SK-N-SH treated with all-trans-retinoic acid at 6 μM for 48 hours (cell line): ENCODE data around the gene GNL2.
A peak's percentile ranks its signal among the peaks of the same experiment; 100 is the strongest.

ENCODE experiments used
- ATAC-seq: fragments of 200-7000 bp; cut with Tn5 transposase; 3 replicates; pipeline ENCODE4 v1.9.1; 2020; ENCODE audit warnings: mild to moderate bottlenecking, moderate library complexity
- ARNTL ChIP-seq: fragments of 450-650 bp; formaldehyde crosslinking; IDR thresholded peaks from 2 replicates; pipeline ENCODE4 v1.5.0; 2020; ENCODE audit warnings: low read depth, mild to moderate bottlenecking, moderate library complexity, borderline replicate concordance
- BACH2 ChIP-seq: fragments of 250-450 bp; sonication (Bioruptor Pico); IDR thresholded peaks from 2 replicates; pipeline ENCODE4 v1.9.0; 2021; ENCODE audit warnings: mild to moderate bottlenecking, borderline replicate concordance
- GLIS3 ChIP-seq: fragments of 250-450 bp; sonication (Bioruptor Pico); IDR thresholded peaks from 2 replicates; pipeline ENCODE4 v1.5.0; 2020; ENCODE audit warnings: mild to moderate bottlenecking, moderate library complexity
- ISL1 ChIP-seq: fragments of 250-450 bp; sonication (Bioruptor Pico); IDR thresholded peaks from 2 replicates; pipeline ENCODE4 v2.1.2; 2022; ENCODE audit warnings: mild to moderate bottlenecking, moderate library complexity
- OSR1 ChIP-seq: fragments of 250-450 bp; sonication (Bioruptor Pico); IDR thresholded peaks from 2 replicates; pipeline ENCODE4 v1.8.0; 2022; ENCODE audit warnings: moderate library complexity, mild to moderate bottlenecking, inconsistent platforms
- PATZ1 ChIP-seq: fragments of 250-450 bp; sonication (Bioruptor Pico); IDR thresholded peaks from 2 replicates; pipeline ENCODE4 v1.8.0; 2020; ENCODE audit warnings: mild to moderate bottlenecking, moderate library complexity, borderline replicate concordance
- PPARA ChIP-seq: fragments of 250-450 bp; sonication (Bioruptor Pico); IDR thresholded peaks from 2 replicates; pipeline ENCODE4 v1.5.0; 2020; ENCODE audit warnings: mild to moderate bottlenecking, borderline replicate concordance
- RARB ChIP-seq: fragments of 250-450 bp; sonication (Bioruptor Pico); IDR thresholded peaks from 2 replicates; pipeline ENCODE4 v1.8.0; 2021; ENCODE audit warnings: mild to moderate bottlenecking, moderate library complexity
- SNAI2 ChIP-seq: fragments of 250-450 bp; sonication (Bioruptor Pico); IDR thresholded peaks from 2 replicates; pipeline ENCODE4 v1.5.0; 2020; ENCODE audit warnings: mild to moderate bottlenecking, moderate library complexity
- TCF4 ChIP-seq: fragments of 250-450 bp; sonication (Bioruptor Pico); IDR thresholded peaks from 2 replicates; pipeline ENCODE4 v1.8.0; 2021; ENCODE audit warnings: mild to moderate bottlenecking, moderate library complexity, borderline replicate concordance
- TOX ChIP-seq: fragments of 250-450 bp; sonication (Bioruptor Pico); IDR thresholded peaks from 2 replicates; pipeline ENCODE4 v1.8.0; 2021; ENCODE audit warnings: mild to moderate bottlenecking, moderate library complexity, borderline replicate concordance
- ZC3H10 ChIP-seq: fragments of 250-450 bp; sonication (Bioruptor Pico); IDR thresholded peaks from 2 replicates; pipeline ENCODE4 v1.5.1; 2021; ENCODE audit warnings: mild to moderate bottlenecking, moderate library complexity
- ZFP3 ChIP-seq: fragments of 250-450 bp; sonication (Bioruptor Pico); IDR thresholded peaks from 2 replicates; pipeline ENCODE4 v1.5.0; 2020; ENCODE audit warnings: mild to moderate bottlenecking, moderate library complexity
- ZFP30 ChIP-seq: fragments of 450-650 bp; formaldehyde crosslinking; IDR thresholded peaks from 2 replicates; pipeline ENCODE4 v1.5.0; 2022; ENCODE audit warnings: mild to moderate bottlenecking, moderate library complexity
- ZNF565 ChIP-seq: fragments of 450-650 bp; formaldehyde crosslinking; conservative IDR thresholded peaks from 2 replicates; pipeline ENCODE4 v1.5.0; 2020; ENCODE audit warnings: low read depth, mild to moderate bottlenecking, moderate library complexity
- ZNF70 ChIP-seq: fragments of 450-650 bp; formaldehyde crosslinking; IDR thresholded peaks from 2 replicates; pipeline ENCODE4 v1.5.0; 2020; ENCODE audit warnings: mild to moderate bottlenecking, moderate library complexity
- ZNF8 ChIP-seq: fragments of 450-650 bp; formaldehyde crosslinking; IDR thresholded peaks from 2 replicates; pipeline ENCODE4 v1.5.0; 2020; ENCODE audit warnings: mild to moderate bottlenecking, moderate library complexity
- TF ChIP-seq, protein P1 (sequence below): fragments of 250-450 bp; sonication (Bioruptor Pico); IDR thresholded peaks from 2 replicates; pipeline ENCODE4 v1.5.1; 2020; ENCODE audit warnings: low read depth, mild to moderate bottlenecking, moderate library complexity
- TF ChIP-seq, protein P2 (sequence below): fragments of 250-450 bp; sonication (Bioruptor Pico); IDR thresholded peaks from 2 replicates; pipeline ENCODE4 v1.5.0; 2020; ENCODE audit warnings: mild to moderate bottlenecking, moderate library complexity
- TF ChIP-seq, protein P3 (sequence below): fragments of 250-450 bp; sonication (Bioruptor Pico); IDR thresholded peaks from 2 replicates; pipeline ENCODE4 v1.8.0; 2021; ENCODE audit warnings: low read depth, mild to moderate bottlenecking, moderate library complexity, borderline replicate concordance

Gene GNL2

GRCh38 chr1:37595440-37596181 is at the start of gene GNL2:
TSS of gene GNL2 (minus strand) at chr1:37595937. CDS start at chr1:37595822, 115 bp downstream.
- ATAC-seq = peak; percentile 99
- TF ChIP-seq ISL1 (CRISPR knock-in tag) (no peak), ZFP3 (CRISPR knock-in tag) (no peak), GLIS3 (CRISPR knock-in tag) (no peak), TCF4 (CRISPR knock-in tag) (no peak), PATZ1 (CRISPR knock-in tag) (no peak), PPARA (CRISPR knock-in tag) (no peak), OSR1 (CRISPR knock-in tag) (no peak), ZNF70 (CRISPR knock-in tag) (no peak), ZNF8 (CRISPR knock-in tag) (no peak), TOX (no peak), SNAI2 (no peak), ARNTL (CRISPR knock-in tag) (no peak)
- TF ChIP-seq, protein P1, sequence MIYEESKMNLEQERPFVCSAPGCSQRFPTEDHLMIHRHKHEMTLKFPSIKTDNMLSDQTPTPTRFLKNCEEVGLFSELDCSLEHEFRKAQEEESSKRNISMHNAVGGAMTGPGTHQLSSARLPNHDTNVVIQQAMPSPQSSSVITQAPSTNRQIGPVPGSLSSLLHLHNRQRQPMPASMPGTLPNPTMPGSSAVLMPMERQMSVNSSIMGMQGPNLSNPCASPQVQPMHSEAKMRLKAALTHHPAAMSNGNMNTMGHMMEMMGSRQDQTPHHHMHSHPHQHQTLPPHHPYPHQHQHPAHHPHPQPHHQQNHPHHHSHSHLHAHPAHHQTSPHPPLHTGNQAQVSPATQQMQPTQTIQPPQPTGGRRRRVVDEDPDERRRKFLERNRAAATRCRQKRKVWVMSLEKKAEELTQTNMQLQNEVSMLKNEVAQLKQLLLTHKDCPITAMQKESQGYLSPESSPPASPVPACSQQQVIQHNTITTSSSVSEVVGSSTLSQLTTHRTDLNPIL (CRISPR knock-in tag) = no peak
- TF ChIP-seq, protein P2, sequence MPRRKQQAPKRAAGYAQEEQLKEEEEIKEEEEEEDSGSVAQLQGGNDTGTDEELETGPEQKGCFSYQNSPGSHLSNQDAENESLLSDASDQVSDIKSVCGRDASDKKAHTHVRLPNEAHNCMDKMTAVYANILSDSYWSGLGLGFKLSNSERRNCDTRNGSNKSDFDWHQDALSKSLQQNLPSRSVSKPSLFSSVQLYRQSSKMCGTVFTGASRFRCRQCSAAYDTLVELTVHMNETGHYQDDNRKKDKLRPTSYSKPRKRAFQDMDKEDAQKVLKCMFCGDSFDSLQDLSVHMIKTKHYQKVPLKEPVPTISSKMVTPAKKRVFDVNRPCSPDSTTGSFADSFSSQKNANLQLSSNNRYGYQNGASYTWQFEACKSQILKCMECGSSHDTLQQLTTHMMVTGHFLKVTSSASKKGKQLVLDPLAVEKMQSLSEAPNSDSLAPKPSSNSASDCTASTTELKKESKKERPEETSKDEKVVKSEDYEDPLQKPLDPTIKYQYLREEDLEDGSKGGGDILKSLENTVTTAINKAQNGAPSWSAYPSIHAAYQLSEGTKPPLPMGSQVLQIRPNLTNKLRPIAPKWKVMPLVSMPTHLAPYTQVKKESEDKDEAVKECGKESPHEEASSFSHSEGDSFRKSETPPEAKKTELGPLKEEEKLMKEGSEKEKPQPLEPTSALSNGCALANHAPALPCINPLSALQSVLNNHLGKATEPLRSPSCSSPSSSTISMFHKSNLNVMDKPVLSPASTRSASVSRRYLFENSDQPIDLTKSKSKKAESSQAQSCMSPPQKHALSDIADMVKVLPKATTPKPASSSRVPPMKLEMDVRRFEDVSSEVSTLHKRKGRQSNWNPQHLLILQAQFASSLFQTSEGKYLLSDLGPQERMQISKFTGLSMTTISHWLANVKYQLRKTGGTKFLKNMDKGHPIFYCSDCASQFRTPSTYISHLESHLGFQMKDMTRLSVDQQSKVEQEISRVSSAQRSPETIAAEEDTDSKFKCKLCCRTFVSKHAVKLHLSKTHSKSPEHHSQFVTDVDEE (CRISPR knock-in tag) = no peak
- TF ChIP-seq, protein P3, sequence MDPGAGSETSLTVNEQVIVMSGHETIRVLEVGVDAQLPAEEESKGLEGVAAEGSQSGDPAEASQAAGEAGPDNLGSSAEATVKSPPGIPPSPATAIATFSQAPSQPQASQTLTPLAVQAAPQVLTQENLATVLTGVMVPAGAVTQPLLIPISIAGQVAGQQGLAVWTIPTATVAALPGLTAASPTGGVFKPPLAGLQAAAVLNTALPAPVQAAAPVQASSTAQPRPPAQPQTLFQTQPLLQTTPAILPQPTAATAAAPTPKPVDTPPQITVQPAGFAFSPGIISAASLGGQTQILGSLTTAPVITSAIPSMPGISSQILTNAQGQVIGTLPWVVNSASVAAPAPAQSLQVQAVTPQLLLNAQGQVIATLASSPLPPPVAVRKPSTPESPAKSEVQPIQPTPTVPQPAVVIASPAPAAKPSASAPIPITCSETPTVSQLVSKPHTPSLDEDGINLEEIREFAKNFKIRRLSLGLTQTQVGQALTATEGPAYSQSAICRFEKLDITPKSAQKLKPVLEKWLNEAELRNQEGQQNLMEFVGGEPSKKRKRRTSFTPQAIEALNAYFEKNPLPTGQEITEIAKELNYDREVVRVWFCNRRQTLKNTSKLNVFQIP (CRISPR knock-in tag) = no peak

- TF ChIP-seq ZFP30 (CRISPR knock-in tag) (no peak), TOX (no peak), ISL1 (CRISPR knock-in tag) (no peak), ZNF8 (CRISPR knock-in tag) (no peak), GLIS3 (CRISPR knock-in tag) (no peak), ZNF565 (CRISPR knock-in tag) (no peak), SNAI2 (no peak), PPARA (CRISPR knock-in tag) (no peak), ZC3H10 (CRISPR knock-in tag) (no peak), BACH2 (CRISPR knock-in tag) (no peak), TCF4 (CRISPR knock-in tag) (no peak), RARB (CRISPR knock-in tag) (no peak), OSR1 (CRISPR knock-in tag) (no peak), ARNTL (CRISPR knock-in tag) (no peak), PATZ1 (CRISPR knock-in tag) (no peak)
- TF ChIP-seq, protein P2 (CRISPR knock-in tag) = no peak
- TF ChIP-seq, protein P3 (CRISPR knock-in tag) = no peak
- ATAC-seq = no peak
These were observed 45.3 kb upstream of the GNL2 start for GRCh38 chr1:37641059-37641458.
